NT2/D1 (cell line): ENCODE data around the gene PLXNC1.

ENCODE experiments used
- SUZ12 ChIP-seq: IDR thresholded peaks from 2 replicates; pipeline ENCODE4 v1.6.1; 2011; ENCODE audit not compliant: insufficient read length, insufficient read depth; ENCODE audit errors: extremely low read depth
- YY1 ChIP-seq: IDR thresholded peaks from 2 replicates; pipeline ENCODE4 v1.6.1; 2011; ENCODE audit not compliant: insufficient read length, insufficient read depth
- ZNF274 ChIP-seq: IDR thresholded peaks from 2 replicates; pipeline ENCODE4 v1.6.1; 2011; ENCODE audit warnings: mild to moderate bottlenecking, low read depth, low read length

GRCh38 chr12:94267537-94267872, 119.1 kb downstream of the PLXNC1 start:
- no peak for TF ChIP-seq ZNF274
- no peak for TF ChIP-seq YY1
- TF ChIP-seq SUZ12, result no peak
